ENCODE measurements around the gene SGSM2.

The SGSM2 gene

GRCh38 chr17:2383628-2384167 is 46.4 kb downstream of the SGSM2 start:
- Histone ChIP-seq H3K4me3 (no peak overlapping the region), H3K27ac (peak overlapping the region; percentile 25; the same call in 1 of the 2 replicates), H3K36me3 (ENCODE audit: insufficient read depth, low read length) (no peaks in the 10 kb centered on the region), H3K9ac (ENCODE audit: insufficient read length) (no peak overlapping the region), H3K9me3 (ENCODE audit: low read depth, low read length) (no peaks in the 10 kb centered on the region)
- TF ChIP-seq EZH2 (IDR thresholded peaks at IDR 0.05) (no peak), FOXP2 (optimal IDR thresholded peaks at IDR 0.05; ENCODE audit: control extremely low read depth, extremely low read length, insufficient read depth) (no peak), POLR2AphosphoS5 (IDR thresholded peaks at IDR 0.05; ENCODE audit: borderline replicate concordance, low read depth, low read length) (no peak)
- DNase-seq (ENCODE audit: low read depth, low spot score), result no peak

- Histone ChIP-seq H3K4me3 (no peak overlapping the region), H3K9me3 (ENCODE audit: low read depth, low read length) (no peaks in the 10 kb centered on the region), H3K27ac (no peak overlapping the region), H3K36me3 (ENCODE audit: insufficient read depth, low read length) (no peaks in the 10 kb centered on the region), H3K9ac (ENCODE audit: insufficient read length) (no peak overlapping the region)
- TF ChIP-seq FOXP2 (optimal IDR thresholded peaks at IDR 0.05; ENCODE audit: control extremely low read depth, extremely low read length, insufficient read depth) (no peak), POLR2AphosphoS5 (IDR thresholded peaks at IDR 0.05; ENCODE audit: borderline replicate concordance, low read depth, low read length) (no peak), EZH2 (IDR thresholded peaks at IDR 0.05) (no peak)
- DNase-seq (ENCODE audit: low read depth, low spot score), result no peak
Observed at GRCh38 chr17:2384439-2385127, 47.3 kb downstream of the SGSM2 start.

- Histone ChIP-seq H3K27ac (no peak overlapping the region), H3K9ac (ENCODE audit: insufficient read length) (no peak overlapping the region), H3K4me3 (no peak overlapping the region), H3K9me3 (ENCODE audit: low read depth, low read length) (no peaks in the 10 kb centered on the region), H3K36me3 (ENCODE audit: insufficient read depth, low read length) (no peaks in the 10 kb centered on the region)
- DNase-seq (ENCODE audit: low read depth, low spot score), result no peak
- TF ChIP-seq FOXP2 (optimal IDR thresholded peaks at IDR 0.05; ENCODE audit: control extremely low read depth, extremely low read length, insufficient read depth) (no peak), EZH2 (IDR thresholded peaks at IDR 0.05) (no peak), POLR2AphosphoS5 (IDR thresholded peaks at IDR 0.05; ENCODE audit: borderline replicate concordance, low read depth, low read length) (no peak)
Observed at GRCh38 chr17:2385240-2386210, 48.2 kb downstream of the SGSM2 start.

- H3K9ac ChIP-seq (ENCODE audit: insufficient read length), result no peak overlapping the region
- no peaks in the 10 kb centered on the region for H3K9me3 ChIP-seq (ENCODE audit: low read depth, low read length)
- no peak overlapping the region for H3K27ac ChIP-seq
- no peak for DNase-seq (ENCODE audit: low read depth, low spot score)
- H3K4me3 ChIP-seq, result no peak overlapping the region
- no peaks in the 10 kb centered on the region for H3K36me3 ChIP-seq (ENCODE audit: insufficient read depth, low read length)
- TF ChIP-seq FOXP2 (optimal IDR thresholded peaks at IDR 0.05; ENCODE audit: control extremely low read depth, extremely low read length, insufficient read depth) (no peak), POLR2AphosphoS5 (IDR thresholded peaks at IDR 0.05; ENCODE audit: borderline replicate concordance, low read depth, low read length) (no peak), EZH2 (IDR thresholded peaks at IDR 0.05) (no peak)
Observed at GRCh38 chr17:2386400-2387085, 49.2 kb downstream of the SGSM2 start.

GRCh38 chr17:2387086-2388019 is 50.1 kb downstream of the SGSM2 start:
- Histone ChIP-seq H3K9me3 (ENCODE audit: low read depth, low read length) (no peaks in the 10 kb centered on the region), H3K36me3 (ENCODE audit: insufficient read depth, low read length) (no peaks in the 10 kb centered on the region), H3K27ac (no peak overlapping the region), H3K4me3 (no peak overlapping the region), H3K9ac (ENCODE audit: insufficient read length) (no peak overlapping the region)
- TF ChIP-seq FOXP2 (optimal IDR thresholded peaks at IDR 0.05; ENCODE audit: control extremely low read depth, extremely low read length, insufficient read depth) (no peak), POLR2AphosphoS5 (IDR thresholded peaks at IDR 0.05; ENCODE audit: borderline replicate concordance, low read depth, low read length) (no peak), EZH2 (IDR thresholded peaks at IDR 0.05) (no peak)
- no peak for DNase-seq (ENCODE audit: low read depth, low spot score)

DNA sequence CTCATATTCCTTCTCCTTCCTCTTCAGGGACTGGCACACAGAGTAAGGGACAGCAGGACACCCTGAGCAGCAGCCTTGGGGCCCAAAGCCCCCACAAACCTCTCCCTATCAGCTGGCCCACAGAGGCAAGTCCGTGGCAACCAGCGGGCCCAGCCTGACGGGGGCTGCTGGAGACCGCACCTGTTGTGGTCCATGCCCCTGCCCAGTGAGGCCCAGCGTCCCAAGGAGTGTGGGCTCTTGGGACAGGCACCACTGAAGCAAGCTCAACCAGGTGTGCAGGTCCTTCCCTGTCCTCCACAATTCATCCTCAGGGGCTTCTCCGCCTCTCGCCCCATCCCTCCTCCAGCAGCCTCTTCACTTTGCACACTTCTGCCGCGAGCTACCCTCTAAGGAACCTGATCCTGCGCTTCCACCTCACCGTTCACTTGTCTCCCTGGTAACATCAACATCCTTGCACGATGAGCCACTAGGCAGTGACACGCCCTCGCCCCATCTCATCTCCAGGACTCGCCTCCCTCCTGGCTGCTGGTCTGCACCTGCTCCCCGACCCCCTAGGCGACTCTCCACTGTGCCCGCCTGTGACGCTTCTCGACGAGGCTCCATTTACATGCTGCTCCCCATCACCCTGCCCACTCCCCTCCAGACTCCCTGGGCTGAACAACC is 50.9 kb downstream of the SGSM2 start:
- H3K9ac ChIP-seq (ENCODE audit: insufficient read length), result no peak overlapping the region
- no peak for DNase-seq (ENCODE audit: low read depth, low spot score)
- TF ChIP-seq POLR2AphosphoS5 (IDR thresholded peaks at IDR 0.05; ENCODE audit: borderline replicate concordance, low read depth, low read length), result no peak
- TF ChIP-seq FOXP2 (optimal IDR thresholded peaks at IDR 0.05; ENCODE audit: control extremely low read depth, extremely low read length, insufficient read depth), result no peak
- TF ChIP-seq EZH2 (IDR thresholded peaks at IDR 0.05), result no peak
- H3K9me3 ChIP-seq (ENCODE audit: low read depth, low read length), result no peaks in the 10 kb centered on the region
- no peak overlapping the region for H3K27ac ChIP-seq
- H3K36me3 ChIP-seq (ENCODE audit: insufficient read depth, low read length), result no peaks in the 10 kb centered on the region
- no peak overlapping the region for H3K4me3 ChIP-seq

- H3K9me3 ChIP-seq (ENCODE audit: low read depth, low read length), result no peaks in the 10 kb centered on the region
- H3K4me3 ChIP-seq, result no peak overlapping the region
- H3K9ac ChIP-seq (ENCODE audit: insufficient read length), result no peak overlapping the region
- no peak for DNase-seq (ENCODE audit: low read depth, low spot score)
- H3K27ac ChIP-seq, result no peak overlapping the region
- TF ChIP-seq FOXP2 (optimal IDR thresholded peaks at IDR 0.05; ENCODE audit: control extremely low read depth, extremely low read length, insufficient read depth), result no peak
- no peak for TF ChIP-seq POLR2AphosphoS5 (IDR thresholded peaks at IDR 0.05; ENCODE audit: borderline replicate concordance, low read depth, low read length)
- no peak for TF ChIP-seq EZH2 (IDR thresholded peaks at IDR 0.05)
- no peaks in the 10 kb centered on the region for H3K36me3 ChIP-seq (ENCODE audit: insufficient read depth, low read length)
Observed at GRCh38 chr17:2388683-2389055, 51.4 kb downstream of the SGSM2 start.
